G401 (cell line): ENCODE results near the gene BACH1. TPM values are rescaled to one million over a fixed set of nuclear protein-coding genes. Genes with fewer than 3 reads are reported as not detected.

Source experiments
- DNase-seq: peaks from one replicate; pipeline ENCODE4 v3.0.0-alpha.2; 2015; ENCODE audit warnings: low spot score
- in situ Hi-C: cut with HindIII; loops from 2 replicates; pipeline ENCODE4 v1.10.0; 2016; ENCODE audit warnings: low sequenced_read_pairs, mixed read lengths
- total RNA-seq: library from RNA; depleted of rRNA; stranded (reverse); fragments of >200 nt; shearing (Covaris generic); gene quantifications from 2 replicates; pipeline ENCODE4 v1.2.3, GENCODE V29; 2014

BACH1 gene
- total RNA-seq, 1 experiment from 2014 or later: 45.2 TPM

DNA sequence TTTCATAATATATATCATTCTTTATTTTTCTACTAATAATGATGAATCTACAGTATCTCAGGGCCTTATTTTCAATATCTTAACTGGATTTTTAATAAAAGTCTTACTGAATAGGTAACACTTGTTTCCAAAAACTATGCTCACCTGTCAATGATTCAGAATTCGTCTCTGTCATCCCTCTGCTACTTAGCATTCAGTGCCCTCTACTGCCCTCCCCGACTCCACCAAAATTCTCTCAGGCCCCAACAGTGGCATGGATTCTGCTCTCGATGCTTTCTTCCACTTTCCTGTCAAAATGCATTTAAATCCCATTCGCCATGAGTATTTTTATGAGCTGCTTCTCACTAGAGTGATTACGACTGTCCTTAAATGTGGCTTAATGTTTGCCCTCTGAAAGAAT is 10.5 kb upstream of the BACH1 start:
- in situ Hi-C loops: no loop called here
- DNase-seq: no peak

DNA sequence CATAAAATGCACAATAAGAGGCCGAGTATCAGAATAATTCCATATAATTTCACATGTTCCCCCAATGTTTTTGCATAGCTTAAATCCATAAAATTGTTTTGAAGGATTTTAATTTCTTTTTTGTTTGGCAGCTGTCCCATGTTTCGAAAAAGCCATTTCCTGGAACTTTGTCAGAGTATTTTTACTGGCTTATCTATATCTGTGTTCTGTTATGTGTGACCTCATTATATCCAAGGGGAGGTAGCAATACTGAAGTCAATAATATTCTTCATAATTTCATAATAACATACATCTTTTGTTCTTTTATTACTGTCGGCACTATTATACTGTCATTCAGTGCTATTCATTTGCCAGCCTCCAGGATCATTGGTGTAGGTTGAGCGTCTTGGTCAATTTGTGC is 9.4 kb upstream of the BACH1 start:
- in situ Hi-C loops: no loop called here

GRCh38 chr21:29290240-29290639 is 8.5 kb upstream of the BACH1 start:
- in situ Hi-C loops: no loop called here
- no peak for DNase-seq

More for the DNA sequence above, 9.4 kb upstream of the BACH1 start:
- DNase-seq: no peak

DNA sequence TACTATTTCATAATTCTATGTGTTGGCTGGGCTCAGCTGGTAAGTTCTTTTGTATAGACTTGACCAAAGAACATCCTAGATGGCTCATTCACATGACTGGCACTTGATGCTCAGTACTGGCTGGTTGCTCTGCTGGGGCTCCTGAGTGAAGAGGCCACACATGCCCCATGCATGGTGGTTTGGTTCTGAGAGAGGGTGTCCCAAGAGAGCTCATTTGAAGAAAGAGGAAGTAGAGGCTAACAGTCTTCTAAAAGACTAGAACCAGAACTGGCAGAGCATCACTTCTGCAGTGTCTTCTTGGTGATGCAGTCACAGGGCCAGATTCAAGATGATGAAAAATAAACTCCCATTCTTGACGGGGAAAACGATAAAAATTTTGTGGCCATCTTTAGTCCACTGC is 5.2 kb upstream of the BACH1 start:
- DNase-seq: no peak
- in situ Hi-C loops: no loop called here

DNA sequence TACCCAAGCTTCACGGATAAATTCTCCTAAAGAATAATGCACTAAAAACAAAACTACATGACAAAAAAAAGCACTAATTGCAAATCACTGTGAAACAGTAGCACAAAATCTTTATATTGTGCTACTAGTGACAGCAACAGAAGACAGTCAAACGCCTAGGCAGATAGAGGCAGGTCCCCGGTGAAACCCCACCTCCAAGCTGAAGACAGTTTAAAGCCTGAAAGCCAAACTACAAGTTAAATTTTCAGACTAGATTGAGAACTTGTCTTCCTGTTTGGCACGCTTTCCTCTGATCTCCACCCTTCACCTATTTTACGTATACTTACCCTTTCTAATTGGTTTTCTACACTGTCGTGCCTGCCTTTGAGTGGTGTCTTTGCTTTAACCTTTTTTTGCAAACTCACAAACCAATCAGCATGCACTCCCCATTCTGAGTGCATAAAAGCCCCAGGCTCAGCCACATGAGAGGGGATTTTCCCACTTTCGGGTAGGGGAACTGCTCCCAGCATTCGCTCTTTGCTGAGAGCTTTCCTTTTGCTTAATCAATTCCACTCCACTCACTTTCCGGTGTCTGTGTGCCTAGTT is 3.6 kb upstream of the BACH1 start:
- DNase-seq: no peak
- in situ Hi-C loops: no loop called here

GRCh38 chr21:29296446-29296845 is 2.3 kb upstream of the BACH1 start:
- no peak for DNase-seq
- in situ Hi-C loops: no loop called here

DNA sequence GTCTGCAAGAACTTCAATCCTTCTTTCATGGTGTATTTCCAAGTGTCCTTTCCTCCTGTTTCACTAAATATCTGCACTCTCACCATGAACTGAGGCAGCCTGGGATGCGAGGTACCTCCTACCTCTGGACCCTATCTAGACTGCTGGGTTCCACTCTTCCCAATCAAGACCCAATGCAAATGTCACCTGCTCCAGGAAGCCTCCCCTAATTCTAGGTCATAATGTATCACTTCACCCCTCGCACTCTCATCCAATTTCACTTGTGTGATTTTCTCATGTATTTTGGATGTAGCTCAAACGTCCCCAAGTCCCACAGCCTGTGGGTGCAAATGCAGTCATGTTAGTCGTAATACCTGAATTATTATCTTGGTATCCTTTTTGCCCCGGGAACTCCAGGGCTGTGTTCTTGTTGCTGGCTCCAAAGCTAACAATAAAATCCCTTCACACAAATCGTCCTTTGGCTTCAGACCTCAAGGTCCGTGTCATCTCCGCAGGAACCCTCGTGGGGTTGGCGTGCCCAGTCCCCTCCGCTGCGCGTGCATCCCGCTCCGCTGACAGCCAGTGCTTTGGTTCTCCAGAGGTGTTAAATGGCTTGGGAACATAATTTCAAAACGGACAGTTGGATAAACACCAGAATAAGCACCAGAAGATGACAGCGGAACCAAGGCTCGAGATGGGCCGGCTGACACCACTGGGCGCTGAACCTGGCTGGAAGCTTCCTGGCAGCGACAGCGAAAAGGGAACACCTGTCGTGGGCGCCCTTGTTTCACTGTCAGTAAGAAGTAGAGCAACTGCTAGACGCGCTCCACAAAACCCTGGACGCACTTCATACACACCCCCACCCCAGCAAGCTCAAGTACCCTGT is 1.0 kb upstream of the BACH1 start:
- DNase-seq: peak; percentile 31
- in situ Hi-C loops: no loop called here

- DNase-seq: peak; percentile 51
- in situ Hi-C loops: no loop called here
Observed at GRCh38 chr21:29299046-29299915, 559 bp downstream of the BACH1 start.

DNA sequence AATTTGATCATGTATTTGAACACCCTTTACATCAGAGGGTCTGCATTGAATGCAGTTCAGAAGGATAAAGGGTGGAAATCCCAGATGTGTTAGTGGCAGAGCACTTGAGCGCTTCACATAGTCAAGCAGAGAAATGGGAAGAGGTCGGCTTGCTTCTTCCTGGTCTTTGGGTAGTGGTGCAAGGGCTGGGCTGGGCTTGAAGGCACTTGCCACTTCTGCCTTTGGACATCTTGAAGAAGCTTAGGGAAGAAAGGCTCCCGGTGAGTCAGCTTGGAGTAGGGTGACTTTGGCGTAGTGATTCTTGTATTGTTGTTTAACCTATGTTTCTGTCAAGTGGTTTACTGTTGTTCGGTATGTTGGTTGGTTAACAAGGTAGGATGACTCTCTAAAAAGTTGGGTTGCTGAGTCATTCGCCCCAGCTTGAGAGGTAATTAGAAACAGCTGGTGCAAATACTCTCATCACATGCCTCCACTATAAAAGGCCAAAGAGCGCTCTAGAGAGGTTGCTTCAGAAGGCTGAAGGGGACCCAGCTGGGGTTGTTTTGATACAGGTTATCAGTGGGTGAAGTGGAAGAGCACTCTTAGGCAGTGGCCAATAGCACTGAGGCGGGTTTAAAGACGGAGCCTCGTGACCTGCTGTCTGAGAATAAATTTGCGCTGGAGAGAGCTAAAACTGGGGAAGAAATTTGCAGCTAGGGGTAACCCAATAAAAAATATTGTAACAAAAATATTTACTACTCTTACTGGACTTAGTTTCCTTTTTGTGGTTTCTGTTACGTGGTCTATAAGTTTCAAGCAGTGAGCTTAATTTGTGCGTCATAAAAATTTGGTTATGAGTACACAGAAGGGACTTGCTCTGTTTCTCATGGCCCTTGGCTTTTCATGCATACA is 1.4 kb downstream of the BACH1 start:
- DNase-seq: peak; percentile 36
- in situ Hi-C loops: no loop called here

DNA sequence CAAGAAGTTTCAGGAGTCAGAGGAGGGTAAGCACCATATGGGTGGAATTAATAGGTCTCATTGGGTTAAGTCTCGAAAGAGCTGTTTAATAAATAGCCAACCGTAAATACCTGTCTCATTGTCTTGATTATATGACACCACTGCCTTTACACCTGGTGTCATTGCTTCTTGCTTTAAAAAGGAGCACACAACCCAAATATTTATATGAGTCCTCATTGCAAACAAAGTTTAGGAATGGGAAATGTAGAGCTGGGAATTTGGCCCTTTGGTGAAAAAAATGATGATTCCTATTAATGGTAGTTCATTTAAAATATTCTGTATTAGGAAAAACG is 2.1 kb downstream of the BACH1 start:
- no peak for DNase-seq
- in situ Hi-C loops: no loop called here

DNA sequence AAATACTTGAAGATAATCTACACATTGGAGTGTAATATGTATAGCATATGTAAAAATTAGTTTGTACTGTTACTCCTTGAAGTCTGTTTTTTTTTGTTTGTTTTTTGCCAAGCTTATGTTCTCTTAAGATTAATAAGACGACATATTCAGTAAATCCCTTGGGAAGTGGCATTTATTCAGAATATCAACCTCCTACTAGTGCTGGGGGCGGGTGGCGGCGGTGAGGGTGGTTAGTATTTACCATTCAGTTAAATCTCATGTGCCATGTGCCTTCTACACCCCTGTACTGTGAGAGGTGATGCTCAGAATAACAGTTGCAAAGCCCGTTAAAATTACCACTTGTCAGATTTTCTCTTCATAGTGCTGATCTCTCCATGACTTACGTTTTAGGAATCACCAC is 3.0 kb downstream of the BACH1 start:
- DNase-seq: no peak
- in situ Hi-C loops: no loop called here

- in situ Hi-C loops: no loop called here
- no peak for DNase-seq
Observed at GRCh38 chr21:29302359-29302875, 3.7 kb downstream of the BACH1 start.

DNA sequence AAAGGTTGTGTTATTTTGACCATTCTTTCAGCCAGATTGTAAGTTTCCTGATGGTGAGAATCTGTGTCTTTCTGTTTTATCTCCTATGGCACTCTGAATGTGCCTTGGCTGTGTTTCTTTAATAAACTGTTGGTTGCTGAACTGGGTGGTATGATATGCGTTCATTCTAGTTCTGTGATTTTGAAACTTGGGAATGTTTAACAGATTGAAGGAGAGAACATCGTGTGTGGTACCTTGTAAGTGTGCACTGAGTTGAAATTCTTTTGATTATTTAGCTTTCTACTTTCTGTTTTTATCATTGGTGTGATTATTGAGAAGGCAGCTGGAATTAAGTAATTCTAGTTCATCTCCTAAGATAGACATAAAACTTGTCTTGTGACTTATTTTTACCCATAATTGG is 4.6 kb downstream of the BACH1 start:
- no peak for DNase-seq
- in situ Hi-C loops: no loop called here

DNA sequence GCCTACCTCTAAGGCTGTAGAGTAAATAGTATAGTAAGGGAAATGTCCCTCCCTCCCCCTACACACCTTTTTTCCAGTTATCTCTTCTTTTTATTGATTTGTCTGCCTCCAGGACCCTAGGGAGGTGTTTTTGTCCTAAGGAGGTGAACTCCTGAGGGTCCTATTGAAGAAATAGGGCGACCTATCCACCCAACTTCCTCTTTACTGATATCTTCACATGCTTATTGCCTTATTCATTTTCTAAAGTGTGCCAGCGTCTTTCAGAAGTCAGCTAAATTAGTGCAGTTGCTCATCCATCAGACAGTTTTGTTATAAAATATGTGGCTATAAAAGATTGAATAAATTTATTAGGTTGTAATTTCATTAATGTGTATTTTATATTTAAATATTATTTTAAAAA is 5.9 kb downstream of the BACH1 start:
- in situ Hi-C loops: no loop called here
- DNase-seq: no peak

GRCh38 chr21:29305068-29305467 is 6.3 kb downstream of the BACH1 start:
- no peak for DNase-seq
- in situ Hi-C loops: no loop called here

GRCh38 chr21:29305561-29305960 is 6.8 kb downstream of the BACH1 start:
- in situ Hi-C loops: no loop called here

DNA sequence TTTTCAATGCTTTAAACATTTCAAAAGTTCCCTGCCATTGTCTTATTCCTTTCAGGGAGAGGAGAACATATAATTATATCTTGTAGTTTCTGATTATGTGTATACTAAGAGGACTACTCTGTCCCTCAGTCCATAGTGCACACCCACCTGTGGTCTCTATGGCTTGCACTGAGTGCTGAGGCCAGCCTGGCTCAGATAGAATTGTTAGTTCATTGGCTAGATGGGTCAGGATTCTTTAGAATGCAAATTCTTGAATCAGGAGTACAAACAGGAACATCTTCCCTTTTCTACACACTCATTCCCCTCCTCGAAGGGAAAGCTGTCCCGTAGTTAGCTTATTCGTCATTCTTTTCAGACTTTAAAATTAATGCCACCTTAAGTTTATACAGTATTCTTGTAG is 8.2 kb downstream of the BACH1 start:
- DNase-seq: no peak
- in situ Hi-C loops: no loop called here

More at GRCh38 chr21:29305561-29305960, 6.8 kb downstream of the BACH1 start:
- no peak for DNase-seq

DNA sequence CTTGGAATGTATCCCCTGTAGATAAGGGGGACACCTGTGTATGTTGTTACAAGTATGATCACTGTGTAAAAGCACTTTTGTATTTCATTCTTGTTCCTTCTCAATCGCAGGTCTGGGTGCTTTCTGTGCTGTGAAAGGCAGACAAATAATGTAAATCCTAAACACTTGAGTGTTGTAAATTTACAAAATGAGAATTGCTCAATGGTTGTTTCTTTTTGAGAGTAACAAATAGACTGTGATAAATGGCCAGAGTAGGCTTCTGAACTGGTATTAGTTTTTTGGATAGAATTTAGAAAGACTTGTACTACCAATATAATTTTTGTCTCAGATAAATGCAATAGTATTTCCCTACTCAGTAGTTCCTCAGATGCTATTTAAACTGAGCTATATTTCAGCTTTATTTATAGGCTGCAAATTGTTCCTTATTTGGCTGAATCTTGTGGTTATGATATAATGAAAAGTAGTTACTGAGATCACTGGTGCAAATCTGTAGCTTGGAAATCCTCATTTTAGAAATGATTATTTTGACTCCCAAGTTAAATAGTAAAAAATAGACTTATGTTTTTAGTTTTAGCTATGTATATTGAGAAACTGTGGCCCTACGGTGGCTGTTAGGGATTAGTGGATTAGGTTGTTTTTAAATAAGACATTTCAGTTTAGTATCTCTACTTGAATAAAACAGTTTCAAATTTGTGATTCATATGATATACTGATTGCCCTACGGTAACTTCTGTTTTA is 9.2 kb downstream of the BACH1 start:
- in situ Hi-C loops: no loop called here
- no peak for DNase-seq
